Ectodermal cell (in vitro differentiated cells): ENCODE results near the gene SARDH.

Experiments
- H3K27ac ChIP-seq: 2 replicates; pipeline ENCODE4 v1.7.0; 2013; ENCODE audit warnings: mild to moderate bottlenecking, low read depth, low read length; ENCODE audit not compliant: insufficient read depth, poor library complexity, severe bottlenecking
- H3K27me3 ChIP-seq: 2 replicates; pipeline ENCODE4 v1.7.0; 2013; ENCODE audit warnings: mild to moderate bottlenecking, low read length; ENCODE audit not compliant: insufficient read depth, control insufficient read depth, poor library complexity, severe bottlenecking
- H3K36me3 ChIP-seq: one replicate; pipeline ENCODE4 v1.7.0; 2013; ENCODE audit warnings: low read length; ENCODE audit not compliant: control insufficient read depth, insufficient read depth
- H3K4me1 ChIP-seq: one replicate; pipeline ENCODE4 v1.7.0; 2013; ENCODE audit warnings: low read length; ENCODE audit not compliant: control insufficient read depth, insufficient read depth
- H3K4me3 ChIP-seq: 2 replicates; pipeline ENCODE4 v1.7.0; 2013; ENCODE audit warnings: low read depth, low read length, control low read depth; ENCODE audit not compliant: insufficient read depth
- H3K9me3 ChIP-seq: 2 replicates; pipeline ENCODE4 v1.7.0; 2013; ENCODE audit warnings: mild to moderate bottlenecking, low read length, moderate library complexity; ENCODE audit not compliant: control insufficient read depth
- WGBS, 2 experiments: methylation state at CpG; one replicate each; pipeline ENCODE4 v1.1.7; 2013; ENCODE audit warnings: missing lambda C conversion rate in 2 of 2; 5-methylcytosine and 5-hydroxymethylcytosine counted together

The SARDH gene

DNA sequence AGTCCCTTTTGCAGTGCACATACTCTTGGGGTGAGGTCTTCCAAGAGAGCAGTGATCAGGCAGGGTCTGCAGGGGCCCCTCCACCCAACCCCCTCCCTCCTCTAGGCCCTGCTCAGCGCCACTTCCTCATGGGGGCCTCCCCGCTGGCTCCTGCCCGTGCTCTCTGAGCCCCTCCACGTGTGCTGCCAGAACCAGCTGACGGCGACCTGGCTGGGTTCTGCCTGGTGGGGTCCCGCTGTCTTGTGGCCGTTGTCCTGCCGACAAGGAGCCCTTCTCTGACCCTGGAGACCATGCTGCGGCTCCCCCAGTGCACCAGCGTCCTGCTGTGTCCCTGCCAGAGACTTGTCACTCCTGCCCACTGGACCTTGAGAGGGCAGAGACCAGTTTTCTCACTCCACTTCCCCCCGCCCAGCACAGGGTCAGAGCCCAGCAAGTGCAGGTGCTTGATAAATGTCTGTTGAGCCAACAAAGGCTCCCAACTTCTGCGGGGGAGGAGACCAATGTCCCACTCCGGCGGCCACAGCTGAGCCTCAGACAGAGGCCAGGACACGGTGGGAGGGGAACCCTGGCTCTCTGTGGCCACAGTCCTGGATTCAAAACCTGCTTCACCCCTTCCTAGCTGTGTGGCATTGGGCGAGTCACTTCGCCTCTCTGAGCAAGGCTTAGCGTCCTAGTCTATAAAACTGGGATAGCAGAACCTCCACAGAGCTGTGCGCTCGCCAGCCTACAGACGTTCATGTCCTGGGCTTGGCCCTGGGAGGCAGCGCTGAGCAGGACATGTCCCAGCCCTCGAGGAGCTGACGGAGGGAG lies 24.8 kb downstream of the SARDH start:
- Histone ChIP-seq H3K4me1 (peaks cover 18% of the 10 kb centered on the region), H3K27ac (no peak overlapping the region), H3K4me3 (no peak overlapping the region), H3K27me3 (no peaks in the 10 kb centered on the region), H3K36me3 (no peaks in the 10 kb centered on the region), H3K9me3 (no peaks in the 10 kb centered on the region)
- 74 to 78% methylated on average over 25 of the region's 25 CpGs for WGBS, 2 experiments

DNA sequence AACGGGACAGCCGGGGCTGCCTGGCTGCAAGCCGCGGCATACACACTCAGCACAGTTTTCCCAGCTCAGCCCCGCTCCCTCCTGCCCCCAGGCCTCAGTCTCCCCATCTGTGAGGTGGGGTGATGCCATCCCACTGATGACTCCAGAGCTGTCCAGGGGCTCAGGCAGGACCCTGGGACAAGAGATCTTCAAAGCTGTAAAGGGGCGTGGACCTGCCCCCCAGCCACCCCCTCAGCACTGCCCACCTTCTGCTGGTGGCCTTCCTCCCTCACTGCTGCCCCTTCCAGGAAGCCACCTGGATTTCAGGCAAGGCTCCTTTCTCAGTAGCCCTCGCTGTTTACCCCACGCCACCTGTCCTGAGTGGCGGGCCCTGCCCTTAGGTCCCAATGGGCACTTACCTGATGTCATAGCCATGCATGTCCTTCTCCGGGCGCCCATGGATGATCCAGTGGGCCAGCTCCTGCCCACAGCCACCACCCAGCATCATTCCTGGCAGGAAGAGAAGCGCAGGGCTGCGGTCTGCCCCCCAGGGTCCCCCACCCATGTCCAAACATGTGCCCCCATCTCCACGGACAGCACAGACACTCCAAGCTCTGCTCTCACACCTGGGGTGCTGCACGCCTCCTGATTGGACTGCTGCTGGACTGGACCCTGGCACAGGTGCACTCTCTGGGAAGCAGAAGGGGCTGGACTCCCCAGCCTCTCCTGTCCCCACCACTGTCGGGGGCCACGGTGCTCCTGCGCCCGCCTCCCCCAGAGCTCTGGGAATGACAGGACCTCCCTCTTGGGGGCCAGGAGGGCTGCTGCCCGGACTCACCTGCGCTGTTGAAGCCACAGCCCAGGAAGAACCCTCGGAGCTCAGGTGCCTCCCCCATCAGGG lies 25.7 kb downstream of the SARDH start:
- H3K9me3 ChIP-seq: no peaks in the 10 kb centered on the region
- H3K36me3 ChIP-seq: no peaks in the 10 kb centered on the region
- 93 to 94% methylated on average over 22 of the region's 22 CpGs for WGBS, 2 experiments
- H3K27ac ChIP-seq: no peak overlapping the region
- H3K27me3 ChIP-seq: no peaks in the 10 kb centered on the region
- H3K4me3 ChIP-seq: no peak overlapping the region
- H3K4me1 ChIP-seq: peaks cover 18% of the 10 kb centered on the region

DNA sequence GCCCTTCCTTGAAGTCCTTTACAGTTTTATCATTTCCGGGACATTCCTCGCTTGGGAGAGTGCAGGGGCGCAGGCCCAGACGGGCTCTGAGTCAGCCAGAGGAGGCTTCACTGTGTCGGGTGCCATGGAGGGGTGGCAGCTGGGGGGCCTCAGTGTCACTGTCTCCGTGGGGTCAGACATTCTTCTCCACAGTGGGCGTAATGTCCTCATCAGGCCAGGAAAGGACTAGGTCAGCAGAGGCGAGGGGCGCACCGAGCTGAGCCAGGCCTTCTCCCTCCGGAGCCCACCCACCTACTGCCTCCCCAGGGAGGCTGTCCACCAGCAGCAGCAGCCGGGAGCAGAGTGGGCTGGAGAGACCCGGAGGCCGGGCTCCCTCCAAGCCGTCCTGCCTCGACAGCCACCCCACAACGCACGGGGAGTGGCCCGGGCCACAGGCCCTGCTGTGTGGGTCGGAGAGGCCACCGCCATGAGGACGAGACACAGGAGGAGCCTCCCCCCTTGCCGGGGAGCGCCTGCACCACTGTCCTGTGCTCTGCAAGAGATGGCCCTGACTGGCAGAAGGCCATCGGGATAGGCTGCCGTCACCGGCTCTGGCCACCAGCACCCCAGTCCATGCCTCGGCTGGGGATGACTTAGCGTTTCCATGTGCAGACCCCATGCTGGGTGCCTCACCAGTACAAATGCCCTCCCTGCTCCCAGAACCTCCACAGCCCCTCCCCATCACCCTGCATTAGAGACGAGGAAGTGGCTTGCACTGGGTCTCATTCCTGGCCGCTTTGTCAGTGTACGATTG lies 26.5 kb downstream of the SARDH start:
- 87 to 88% methylated on average over 32 of the region's 32 CpGs for WGBS, 2 experiments

DNA sequence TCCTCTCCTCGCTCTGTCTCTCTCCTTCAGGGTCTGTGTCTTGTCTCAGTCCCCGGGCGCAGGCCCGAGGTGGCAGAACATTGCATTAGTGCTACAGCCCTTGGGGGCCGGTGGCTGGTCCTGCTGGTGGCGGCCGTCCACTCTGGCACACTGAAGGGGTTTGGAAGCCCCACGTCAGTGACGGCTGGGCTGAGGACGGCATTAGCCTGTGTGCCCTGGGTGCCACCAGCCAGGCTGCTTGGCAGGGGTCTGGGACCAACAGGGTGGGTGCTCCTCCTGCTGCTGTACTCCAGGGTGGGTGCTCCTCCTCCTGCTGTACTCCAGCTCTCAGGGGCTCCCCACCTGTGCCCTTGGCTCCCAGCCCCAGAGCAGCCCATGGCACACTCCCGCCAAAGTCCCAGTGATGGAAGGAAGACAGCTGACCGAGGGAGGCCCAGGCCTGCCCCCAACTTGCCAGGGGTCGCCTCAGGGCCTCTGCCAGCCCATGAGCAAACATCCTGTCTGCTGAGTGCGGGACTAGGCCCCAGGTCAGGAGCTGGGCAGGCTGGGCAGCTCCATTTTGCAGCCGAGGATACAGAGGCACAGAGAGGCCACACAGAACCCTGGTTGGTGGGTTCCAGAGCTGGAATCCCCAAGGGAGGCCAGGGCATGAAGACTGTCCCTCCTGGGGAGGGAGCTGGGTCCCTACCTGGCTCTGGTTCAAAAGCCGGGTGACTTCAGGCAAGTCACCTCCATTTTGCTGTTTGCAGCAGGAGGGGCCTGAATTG lies 27.3 kb downstream of the SARDH start:
- Histone ChIP-seq H3K4me1 (peaks cover 19% of the 10 kb centered on the region), H3K36me3 (no peaks in the 10 kb centered on the region), H3K27ac (no peak overlapping the region), H3K27me3 (no peaks in the 10 kb centered on the region), H3K4me3 (no peak overlapping the region), H3K9me3 (no peaks in the 10 kb centered on the region)
- WGBS, 2 experiments: 89% methylated on average over 16 of the region's 16 CpGs

More for the DNA sequence above, 26.5 kb downstream of the SARDH start:
- no peak overlapping the region for H3K27ac ChIP-seq
- peaks cover 21% of the 10 kb centered on the region for H3K4me1 ChIP-seq
- H3K4me3 ChIP-seq: no peak overlapping the region
- no peaks in the 10 kb centered on the region for H3K9me3 ChIP-seq
- no peaks in the 10 kb centered on the region for H3K36me3 ChIP-seq
- H3K27me3 ChIP-seq: no peaks in the 10 kb centered on the region

DNA sequence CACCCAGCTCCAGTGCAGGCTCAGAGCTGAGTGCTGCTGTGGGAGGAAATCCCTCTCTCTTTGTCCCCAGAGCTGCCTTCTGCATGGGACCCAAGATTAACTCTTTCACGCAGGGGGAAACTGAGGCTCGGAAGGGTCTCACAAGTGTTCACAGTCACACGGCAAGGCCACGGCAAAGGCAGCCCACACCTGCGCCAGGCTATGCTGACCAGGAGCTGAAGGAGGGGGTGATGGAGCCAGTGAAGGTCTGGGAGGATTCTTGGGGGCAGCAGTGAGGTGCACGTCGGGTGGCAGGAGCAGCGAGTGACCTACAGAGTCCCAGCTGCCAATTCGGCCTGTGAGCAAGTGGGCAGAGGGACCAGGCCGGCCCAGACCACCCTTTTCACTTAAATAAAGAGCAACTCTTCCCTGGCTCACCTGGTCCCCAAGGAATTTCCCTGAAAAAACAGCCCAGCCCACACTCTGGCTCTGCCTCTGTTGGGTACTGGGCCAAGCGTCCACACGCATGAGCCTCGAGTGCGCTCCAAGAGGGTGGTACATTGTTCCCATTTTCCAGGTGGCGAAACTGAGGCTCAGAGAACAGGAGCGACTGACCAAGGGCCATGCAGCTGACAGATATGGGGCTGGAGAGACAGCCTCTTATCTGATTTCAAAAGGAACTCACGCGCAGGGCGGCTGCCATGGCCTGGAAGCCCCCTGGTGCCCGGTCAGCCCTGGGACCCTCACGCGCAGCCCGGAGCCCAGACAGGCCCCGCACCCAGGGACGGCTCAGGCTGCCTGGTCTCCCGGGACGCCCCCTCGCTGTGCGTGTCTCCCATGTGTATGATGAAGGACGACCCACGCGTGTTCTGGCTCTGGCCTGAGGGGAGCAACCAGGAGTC lies 28.2 kb downstream of the SARDH start:
- 92 to 93% methylated on average over 32 of the region's 32 CpGs for WGBS, 2 experiments
- no peaks in the 10 kb centered on the region for H3K9me3 ChIP-seq
- no peaks in the 10 kb centered on the region for H3K36me3 ChIP-seq
- no peak overlapping the region for H3K4me3 ChIP-seq
- no peak overlapping the region for H3K27ac ChIP-seq
- peaks cover 9% of the 10 kb centered on the region for H3K4me1 ChIP-seq
- H3K27me3 ChIP-seq: no peaks in the 10 kb centered on the region

DNA sequence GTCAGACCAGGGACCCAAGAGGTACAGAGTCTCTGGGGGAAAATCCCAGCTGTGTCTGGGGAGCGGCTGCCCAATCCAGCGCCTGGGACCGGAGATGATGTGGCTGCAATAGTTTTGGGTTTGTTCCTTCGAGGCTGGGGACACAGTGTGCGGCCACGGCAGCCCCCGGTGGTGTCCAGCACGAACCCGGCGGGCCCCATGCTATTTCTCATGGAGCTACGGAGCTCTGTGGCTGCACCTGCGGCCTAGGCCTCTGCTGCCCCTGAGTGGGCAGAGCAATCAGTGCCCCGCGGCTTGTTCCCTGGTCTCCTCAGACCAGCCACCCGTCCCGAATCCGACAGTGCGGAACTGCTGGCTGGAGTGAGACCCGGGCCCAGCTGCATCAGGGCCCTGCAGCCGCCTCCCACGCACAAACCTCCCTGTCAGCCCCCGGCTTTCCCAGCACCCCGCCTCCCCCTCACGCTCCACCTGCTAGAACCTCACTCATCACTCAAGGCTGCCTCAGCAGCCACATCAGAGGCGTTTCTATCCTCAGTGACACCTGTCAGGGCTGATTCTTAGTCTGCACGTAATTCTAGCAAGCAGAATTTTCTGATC lies 29.0 kb downstream of the SARDH start:
- no peak overlapping the region for H3K4me3 ChIP-seq
- no peaks in the 10 kb centered on the region for H3K27me3 ChIP-seq
- no peak overlapping the region for H3K27ac ChIP-seq
- no peaks in the 10 kb centered on the region for H3K36me3 ChIP-seq
- no peaks in the 10 kb centered on the region for H3K9me3 ChIP-seq
- H3K4me1 ChIP-seq: peaks cover 10% of the 10 kb centered on the region
- WGBS, 2 experiments: 76% methylated on average over 26 of the region's 26 CpGs

DNA sequence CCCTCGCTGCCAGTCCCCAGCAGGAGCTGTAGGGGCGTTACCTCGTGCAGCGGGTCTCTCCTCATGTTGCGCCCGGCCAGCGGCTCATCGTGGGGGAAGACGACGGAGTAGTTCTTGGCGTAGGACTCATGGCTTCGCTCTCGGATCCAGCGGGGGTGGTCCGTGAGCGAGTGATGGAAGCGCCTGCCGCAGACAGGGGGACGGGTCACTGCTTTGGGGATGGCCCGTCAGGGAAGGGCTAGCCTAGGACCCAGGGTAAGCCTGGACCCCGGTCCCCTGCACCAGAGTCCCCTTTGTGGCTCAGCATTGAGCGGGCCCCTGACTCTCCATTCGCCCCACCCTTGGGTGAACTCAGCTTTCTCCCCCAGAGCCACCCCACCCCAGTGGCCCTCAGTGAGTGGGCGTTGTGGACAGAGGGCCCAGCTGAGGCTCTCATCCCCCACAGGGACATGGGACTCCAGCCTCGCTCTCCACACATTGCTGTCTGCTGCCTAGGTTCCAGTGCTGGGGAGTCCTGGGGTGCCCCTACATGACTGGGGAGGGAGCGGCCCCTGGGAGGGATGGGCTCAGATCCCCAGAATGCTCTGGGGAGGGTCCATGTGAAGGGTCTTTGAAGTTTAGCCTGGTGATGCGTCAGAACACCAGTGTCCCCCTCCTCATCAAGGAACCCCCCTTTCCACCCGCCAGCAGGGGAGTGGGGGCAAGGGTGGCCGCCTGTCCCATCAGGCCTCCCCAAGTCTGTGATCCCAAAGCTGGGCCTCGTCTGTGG lies 29.7 kb downstream of the SARDH start:
- Histone ChIP-seq H3K9me3 (no peaks in the 10 kb centered on the region), H3K27me3 (no peaks in the 10 kb centered on the region), H3K4me1 (peaks cover 12% of the 10 kb centered on the region), H3K4me3 (no peak overlapping the region), H3K36me3 (no peaks in the 10 kb centered on the region), H3K27ac (no peak overlapping the region)
- WGBS, 2 experiments: 91 to 92% methylated on average over 30 of the region's 30 CpGs

DNA sequence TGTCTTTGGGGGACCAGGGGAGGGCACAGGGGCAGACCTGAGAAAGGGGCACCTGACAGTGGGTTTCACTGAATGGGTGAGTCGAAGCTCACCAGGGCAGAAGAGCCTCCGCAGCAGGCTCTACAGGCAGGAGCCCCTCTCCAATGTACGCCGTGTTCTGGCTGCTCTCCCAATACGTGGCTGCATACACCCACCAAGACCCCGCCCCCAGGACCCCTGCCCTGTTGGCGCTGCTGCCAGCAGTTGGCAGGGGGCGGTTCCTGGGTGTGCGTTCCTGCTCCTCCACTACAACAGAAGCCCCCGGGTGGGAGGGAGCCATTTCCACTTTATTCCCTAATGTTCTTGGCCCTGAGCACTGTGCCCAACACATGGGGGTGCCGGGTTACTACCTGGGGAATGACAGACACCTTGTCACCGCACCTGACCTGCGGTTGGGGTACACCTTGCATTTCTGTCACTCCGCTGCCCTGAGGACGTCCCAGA lies 30.3 kb downstream of the SARDH start:
- no peaks in the 10 kb centered on the region for H3K36me3 ChIP-seq
- no peak overlapping the region for H3K27ac ChIP-seq
- no peak overlapping the region for H3K4me3 ChIP-seq
- peaks cover 12% of the 10 kb centered on the region for H3K4me1 ChIP-seq
- 91% methylated on average over 15 of the region's 15 CpGs for WGBS, 2 experiments
- H3K9me3 ChIP-seq: no peaks in the 10 kb centered on the region
- H3K27me3 ChIP-seq: no peaks in the 10 kb centered on the region
